GM04503 (cell line): ENCODE measurements around the gene TMEM269.
"Not testable (repeated sequence)": the region's sequence is repeated elsewhere in the genome, so short reads cannot be mapped to it uniquely, and the experiment has no call there.

Source experiments
- DNase-seq: peaks from one replicate; pipeline ENCODE4 v3.0.0-alpha.2; 2012; ENCODE audit warnings: low read depth

Gene TMEM269

DNA sequence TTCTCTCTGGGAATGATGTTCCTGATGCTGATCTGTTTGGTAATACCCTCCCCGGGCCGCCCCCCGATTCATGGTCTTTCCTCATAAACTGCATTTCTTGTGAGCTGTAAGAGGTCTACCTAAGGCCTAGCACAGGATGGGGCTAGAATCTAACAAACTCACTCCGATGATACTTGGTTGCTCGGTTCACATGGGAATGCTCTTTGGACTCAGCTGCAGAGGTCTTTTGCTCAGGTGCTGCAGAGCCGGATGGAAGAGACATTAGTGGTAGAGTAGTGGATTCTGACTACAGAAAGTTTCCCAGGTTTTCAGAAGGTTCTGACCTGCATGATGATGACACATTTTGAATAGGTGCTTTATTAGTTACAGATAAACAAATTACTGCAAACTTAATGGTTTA lies 8.3 kb upstream of the TMEM269 start:
- DNase-seq: no peak

DNA sequence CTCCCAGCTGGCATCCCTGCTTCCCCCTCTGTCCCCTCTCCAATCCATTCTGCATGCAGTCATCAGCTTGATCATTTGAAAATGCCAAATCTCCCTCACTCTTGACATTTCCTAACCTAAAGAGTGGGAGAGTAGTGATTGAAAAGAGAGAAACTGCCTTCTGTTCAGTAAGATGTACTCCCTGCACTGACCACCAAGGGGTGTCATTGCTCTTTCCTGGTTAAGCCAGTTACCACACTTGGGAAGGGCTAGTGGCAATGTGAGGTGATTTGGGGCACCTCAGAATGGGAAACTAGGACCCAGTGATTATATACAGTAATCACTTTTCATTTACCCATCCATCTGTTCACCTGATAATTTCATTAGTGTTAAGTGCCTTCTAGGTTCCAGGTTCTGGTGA lies 6.9 kb upstream of the TMEM269 start:
- no peak for DNase-seq

- no peak for DNase-seq
Observed at GRCh38 chr1:42779725-42780124, 5.1 kb upstream of the TMEM269 start.

DNA sequence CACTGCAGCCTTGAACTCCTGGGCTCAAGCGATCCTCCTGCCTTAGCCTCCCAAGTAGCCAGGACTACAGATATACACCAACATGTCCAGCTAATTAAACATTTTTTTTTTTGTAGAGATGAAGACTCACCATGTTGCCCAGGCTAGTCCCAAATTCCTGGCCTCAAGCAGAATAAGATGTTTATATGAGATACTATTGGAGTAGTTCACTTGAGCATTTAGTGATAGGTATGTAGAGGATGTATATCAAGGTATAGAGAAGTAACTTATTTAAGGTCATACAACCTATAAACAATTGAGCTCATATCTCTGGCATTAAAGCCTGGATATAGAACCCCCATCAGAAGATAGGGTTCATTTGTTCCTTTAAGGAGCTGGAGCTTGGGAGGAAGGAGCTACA lies 4.6 kb upstream of the TMEM269 start:
- DNase-seq: no peak

DNA sequence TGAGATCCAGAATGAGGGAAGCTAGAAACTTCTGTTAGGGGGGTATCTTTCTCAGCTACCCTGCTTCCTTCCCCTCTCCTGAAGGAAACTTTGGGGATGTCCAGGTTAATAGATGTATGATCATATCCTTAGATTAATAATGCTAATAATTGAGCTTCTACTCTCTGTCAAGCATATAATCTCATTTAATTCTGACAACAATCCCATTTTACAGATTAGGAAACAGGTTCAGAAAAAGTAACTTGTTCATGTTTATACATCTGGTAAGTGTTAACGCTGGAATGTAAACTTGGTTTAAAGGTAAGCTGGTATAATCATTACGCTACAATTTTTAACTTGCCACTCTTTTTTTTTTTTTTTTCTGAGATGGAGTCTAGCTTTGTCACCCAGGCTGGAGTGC lies 1.7 kb upstream of the TMEM269 start:
- no peak for DNase-seq

GRCh38 chr1:42784547-42784945 lies 245 bp upstream of the TMEM269 start:
- DNase-seq: no peak

GRCh38 chr1:42786097-42786496 lies 1.3 kb downstream of the TMEM269 start:
- DNase-seq: no peak

- no peak for DNase-seq
Observed at GRCh38 chr1:42788021-42788420, 3.2 kb downstream of the TMEM269 start.

DNA sequence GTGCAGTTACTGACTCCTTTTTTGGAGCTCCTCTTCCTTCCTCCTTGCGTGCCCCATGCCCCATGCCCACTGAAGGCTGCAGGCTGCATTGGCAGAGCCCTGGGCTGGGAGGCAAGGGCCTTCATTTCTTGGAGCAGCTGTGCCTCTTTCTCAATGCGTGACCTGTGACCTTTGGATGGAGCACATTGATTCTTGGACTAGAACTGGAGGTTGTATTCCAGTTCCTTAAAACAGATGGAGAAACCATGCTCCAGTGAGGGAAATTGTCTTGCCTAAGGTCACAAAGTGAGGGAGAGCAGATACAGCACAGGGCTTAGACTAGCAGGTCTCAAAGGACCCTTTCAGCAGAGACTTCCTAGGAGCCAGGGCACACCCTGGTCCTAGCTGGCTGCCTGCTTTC lies 9.0 kb downstream of the TMEM269 start:
- no peak for DNase-seq

DNA sequence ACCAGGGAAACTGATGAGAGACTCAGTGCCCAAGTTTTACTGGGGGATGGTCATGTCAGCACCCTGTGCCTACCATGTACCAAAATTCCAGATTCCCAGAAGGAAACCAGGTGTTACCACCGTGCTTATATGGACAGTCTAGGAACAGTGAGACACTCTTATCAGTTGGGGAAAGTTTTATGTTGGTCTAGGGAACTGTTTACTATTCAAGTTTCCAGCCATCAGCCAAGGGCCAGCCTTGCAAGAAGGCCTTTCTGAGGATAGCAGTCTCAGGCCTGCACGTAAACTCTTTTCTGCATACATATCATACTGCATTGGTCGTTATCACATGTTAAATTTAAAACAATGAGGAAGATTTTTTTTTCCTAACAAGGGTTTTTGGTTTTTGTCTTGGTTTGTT lies 12.6 kb downstream of the TMEM269 start:
- no peak for DNase-seq

GRCh38 chr1:42797979-42798378 lies 13.2 kb downstream of the TMEM269 start:
- no peak for DNase-seq

DNA sequence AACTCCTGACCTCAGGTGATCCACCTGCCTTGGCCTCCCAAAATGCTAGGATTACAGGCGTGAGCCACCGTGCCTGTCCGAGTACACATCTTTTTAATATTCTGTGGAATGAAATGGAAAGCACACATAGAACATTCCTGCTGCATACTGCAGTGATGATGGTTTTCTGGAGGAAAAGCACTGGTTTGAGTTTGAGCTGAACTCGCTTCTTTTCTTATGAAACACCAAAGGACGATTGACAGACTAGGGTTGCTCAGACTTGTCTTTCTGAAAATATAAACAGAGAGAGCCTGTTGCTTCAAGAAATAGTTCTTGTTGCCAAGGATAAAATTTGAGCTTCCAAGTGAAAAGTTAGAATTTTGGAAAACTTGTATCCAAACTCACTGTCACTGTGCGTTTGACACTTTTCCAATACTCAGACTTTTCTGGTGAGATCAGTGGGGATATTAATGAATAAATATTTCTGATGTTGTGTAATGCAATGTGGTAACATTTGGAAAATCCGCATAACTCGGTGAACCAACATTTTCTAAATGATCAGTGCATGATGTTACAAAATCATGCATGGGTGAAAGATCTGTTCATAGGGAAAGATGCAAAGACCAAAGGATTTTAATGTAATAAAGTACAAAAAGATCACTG lies 17.2 kb downstream of the TMEM269 start:
- DNase-seq: peak; percentile 53

DNA sequence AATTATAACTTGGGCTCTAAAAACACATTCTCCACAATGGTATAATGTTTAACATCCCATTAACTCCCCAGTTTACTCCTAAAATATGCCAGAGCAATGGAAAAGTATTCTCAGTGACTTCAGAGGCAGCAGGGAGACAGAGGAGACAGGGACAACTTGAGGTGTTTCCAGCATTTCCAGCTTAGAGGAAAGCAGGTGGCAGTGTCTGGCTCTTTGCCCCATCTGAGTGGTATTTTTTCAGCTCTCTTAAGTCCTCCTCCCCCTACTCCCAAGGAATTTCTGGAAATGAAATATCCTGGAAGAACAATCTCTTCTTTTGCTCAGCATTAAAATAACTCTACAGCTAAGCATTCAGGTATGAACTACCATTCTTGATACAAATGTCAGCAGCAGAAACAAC lies 21.4 kb downstream of the TMEM269 start:
- no peak for DNase-seq

GRCh38 chr1:42806593-42806992 lies 21.8 kb downstream of the TMEM269 start:
- DNase-seq: no peak

DNA sequence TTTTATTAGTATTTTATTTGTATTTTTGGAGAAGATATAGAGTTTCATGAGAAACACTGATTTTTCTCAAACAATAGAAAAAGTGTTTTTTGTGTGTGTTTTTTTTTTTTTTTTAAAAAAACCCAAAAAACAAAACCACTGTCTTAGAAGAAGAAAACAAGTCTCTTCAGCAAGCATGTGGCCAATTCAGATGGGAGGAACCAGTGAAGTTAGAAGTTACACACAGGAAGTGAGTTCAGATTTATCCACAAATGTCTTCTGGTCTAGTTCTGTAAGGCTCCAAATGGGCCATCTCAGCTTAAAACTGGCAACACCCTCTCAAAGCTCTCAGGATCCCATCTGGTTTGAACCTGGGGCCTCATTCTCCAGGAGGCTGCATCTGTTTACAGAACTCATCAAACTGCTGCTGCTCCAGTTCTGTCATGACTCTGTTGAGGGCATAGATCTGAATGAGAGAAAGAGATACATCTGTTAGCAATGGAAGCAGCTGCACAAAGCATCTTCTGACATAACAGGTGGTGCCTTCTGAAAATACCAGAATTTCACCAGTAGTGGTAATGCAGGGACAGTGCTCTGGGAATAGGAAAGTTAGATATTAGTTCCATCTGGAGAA lies 22.4 kb downstream of the TMEM269 start:
- DNase-seq: no peak

DNA sequence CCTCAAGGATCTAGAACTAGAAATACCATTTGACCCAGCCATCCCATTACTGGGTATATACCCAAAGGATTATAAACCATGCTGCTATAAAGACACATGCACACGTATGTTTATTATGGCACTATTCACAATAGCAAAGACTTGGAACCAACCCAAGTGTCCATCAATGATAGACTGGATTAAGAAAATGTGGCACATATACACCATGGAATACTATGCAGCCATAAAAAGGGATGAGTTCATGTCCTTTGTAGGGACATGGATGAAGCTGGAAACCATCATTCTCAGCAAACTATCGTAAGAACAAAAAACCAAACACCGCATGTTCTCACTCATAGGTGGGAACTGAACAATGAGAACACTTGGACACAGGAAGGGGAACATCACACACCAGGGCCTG lies 30.0 kb downstream of the TMEM269 start:
- not testable (repeated sequence) for DNase-seq

DNA sequence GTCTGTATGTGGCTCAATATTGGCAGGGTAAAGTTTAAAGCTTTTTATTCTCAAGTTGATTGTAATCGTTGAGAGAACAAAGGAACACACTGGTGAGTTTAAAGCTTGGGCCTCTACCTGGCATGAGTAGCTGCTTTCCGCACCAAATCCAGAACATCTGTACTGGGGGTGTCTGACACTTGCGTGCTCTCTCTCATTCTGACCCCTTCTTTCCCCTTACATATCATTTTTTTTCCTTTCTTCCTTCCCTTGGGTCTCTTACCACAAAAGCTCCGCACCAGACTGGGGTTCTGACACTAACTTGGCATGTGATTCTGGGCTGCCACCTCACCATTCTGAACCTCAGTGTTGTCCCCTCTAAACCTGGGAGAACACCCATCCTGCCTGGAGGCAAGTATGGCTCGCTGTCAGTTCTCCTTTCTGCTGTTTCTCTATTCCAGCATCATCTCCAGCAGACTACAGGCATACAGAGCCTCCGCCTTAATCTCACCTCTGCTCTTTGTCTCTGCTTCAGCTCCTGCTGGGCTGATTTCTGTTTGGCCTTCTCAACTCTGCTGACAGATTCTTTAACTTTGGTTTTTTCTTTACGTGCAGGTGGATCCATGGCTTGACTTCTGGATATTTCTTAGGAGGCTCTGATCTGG lies 31.3 kb downstream of the TMEM269 start:
- no peak for DNase-seq

DNA sequence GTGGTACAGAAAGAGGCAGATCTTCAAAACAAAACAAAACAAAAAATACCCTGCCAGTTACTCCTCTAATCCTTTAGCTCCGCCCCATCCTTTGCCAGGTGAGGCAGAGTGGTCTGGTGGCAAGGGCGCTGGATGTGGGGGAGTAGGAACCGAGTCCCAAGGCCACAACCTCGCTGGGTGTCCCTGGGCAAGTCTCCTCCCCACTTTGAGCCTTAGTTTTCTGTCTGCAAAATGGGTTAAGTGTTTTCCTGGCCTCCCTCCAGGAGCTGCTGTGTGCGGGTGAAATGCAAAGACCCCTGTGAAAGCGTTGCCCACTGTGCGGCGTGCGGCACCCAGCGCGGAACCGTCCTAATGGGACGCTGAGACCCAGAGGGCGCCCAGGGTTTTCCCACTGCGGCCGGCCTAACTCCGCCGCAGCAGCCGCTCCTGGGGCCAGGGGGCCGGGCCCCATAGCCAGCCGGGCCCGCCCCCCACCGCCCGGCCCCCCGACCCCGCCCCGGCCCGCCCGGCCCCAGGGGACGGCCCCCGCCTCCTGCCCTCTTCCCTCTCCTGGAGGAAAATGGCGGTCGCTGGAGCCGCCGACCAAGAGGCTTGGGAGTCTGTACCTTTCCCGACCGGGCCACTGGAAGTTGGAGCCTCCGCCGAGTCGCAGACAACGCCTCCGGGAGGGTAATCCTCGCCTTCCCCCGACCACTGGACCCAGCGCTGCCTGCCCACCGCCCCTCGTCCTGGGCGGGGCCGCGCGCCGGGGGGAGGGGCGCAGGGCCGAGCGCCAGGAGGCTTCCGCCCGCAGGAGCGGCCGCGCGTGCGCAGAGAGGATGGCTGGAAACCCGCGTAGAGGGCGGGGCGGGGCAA lies 32.0 kb downstream of the TMEM269 start, which contains the start of the genes ERMAP and SVBP:
Gene ERMAP (plus strand): TSS at position 538 of the 855 bp plus-strand sequence. CDS start 13,327 bp downstream, outside the sequence.
Gene SVBP (minus strand): TSS at position 813 of the 855 bp plus-strand sequence. CDS start 853 bp downstream, outside the sequence.
- DNase-seq: no peak

DNA sequence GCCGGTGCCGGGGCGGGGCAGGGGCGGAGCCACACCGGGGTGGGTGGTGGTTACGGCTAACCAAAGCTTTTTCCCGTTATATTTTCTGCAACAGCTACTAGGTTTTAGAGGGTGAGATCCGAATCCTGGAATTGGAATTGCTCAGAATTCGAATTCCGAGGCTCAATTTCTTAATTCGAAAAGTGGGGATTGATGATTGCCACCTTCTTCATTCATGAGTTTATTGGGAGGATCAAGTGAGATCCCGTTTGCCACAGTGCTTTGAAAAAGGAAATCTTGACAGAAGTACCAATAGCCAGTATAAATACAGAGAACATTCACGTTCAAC lies 32.6 kb downstream of the TMEM269 start:
- no peak for DNase-seq

DNA sequence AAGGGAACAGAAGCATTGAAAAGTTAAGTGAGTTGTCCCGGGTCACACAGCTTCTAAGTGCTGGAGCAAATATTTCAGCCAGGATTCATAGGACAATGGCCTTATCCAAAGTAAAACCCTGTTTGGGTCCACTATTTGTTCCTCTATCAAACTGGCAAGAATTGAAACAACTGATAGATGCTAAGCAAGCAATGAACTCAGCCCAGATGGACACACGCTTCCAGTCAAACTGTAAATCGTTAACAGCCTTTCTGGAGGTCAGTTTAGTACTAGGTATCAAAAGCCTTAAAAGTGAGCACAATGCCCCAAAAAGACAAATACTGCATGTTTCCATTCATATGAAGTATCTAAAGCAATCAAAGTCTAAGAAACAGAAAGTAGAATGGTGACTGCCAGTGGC lies 33.2 kb downstream of the TMEM269 start:
- DNase-seq: no peak

GRCh38 chr1:42820813-42821212 lies 36.0 kb downstream of the TMEM269 start:
- no peak for DNase-seq

GRCh38 chr1:42821690-42822089 lies 36.9 kb downstream of the TMEM269 start:
- DNase-seq: no peak
